ENCODE results near the gene HOXC5.
A peak's percentile ranks its signal among the peaks of the same experiment; 100 is the strongest.

HOXC5 gene

DNA sequence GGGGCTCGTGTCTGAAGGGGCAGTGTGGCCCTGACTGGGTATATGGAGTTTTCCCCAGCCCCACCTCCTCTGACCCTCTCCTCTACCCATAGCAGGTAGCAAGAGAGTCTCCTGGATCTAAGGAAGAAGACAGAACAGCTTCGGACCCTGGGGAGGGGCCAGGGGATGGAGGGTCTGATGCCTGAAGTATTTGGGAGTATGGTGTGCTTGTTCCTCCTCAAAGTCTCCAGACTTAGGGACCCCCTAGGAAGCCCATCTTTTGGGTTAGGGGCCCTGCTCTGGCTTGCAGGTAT is 24.6 kb upstream of the HOXC5 start:
- no peak for DNase-seq

GRCh38 chr12:54009171-54010052 is 23.4 kb upstream of the HOXC5 start:
- no peak for DNase-seq

DNA sequence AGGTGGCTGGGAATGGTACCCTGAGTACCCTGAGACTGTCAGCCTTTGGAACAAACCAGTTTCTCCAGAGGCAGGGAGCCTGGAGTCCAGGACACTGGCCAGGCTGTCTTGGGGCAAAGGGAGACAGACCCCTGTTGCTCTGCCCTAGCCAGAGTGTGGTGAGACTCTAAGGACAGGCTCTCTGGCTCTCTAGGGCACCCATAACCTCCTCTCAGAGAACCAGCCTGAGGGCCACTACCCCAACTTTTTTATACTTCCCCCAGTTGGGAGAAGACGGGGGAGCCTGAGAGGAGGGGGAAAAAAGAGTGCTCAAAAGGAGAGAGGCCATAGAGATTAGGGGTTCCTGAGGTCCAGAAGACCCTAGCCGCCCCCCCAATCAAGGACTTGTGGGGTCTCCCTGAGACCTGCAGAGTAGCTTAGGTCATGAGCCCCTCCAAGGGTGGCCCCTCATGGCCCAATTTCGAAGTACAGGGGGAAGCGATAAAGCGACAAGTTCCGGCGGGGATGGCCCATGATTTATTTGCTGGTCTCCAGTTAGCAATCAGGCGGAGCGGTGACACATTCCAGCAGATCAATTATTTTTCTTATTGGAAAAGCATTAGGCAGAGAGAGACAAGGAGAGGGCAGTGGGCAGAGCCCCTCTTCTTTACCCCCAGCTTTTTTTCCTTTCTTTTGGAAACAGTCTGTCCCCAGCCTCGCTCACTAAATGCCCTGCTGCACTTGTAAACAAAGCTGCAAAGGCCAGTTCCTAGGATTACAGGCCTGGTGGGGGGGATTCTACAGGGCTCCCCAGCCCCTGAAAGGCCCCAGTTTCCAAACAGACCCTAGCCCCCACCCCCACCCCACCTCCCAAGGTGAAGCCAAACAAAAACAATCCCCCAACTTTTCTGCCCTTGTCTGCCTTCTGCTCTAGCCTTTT is 22.5 kb upstream of the HOXC5 start:
- no peak for DNase-seq

- DNase-seq, result no peak
Measured at GRCh38 chr12:54010972-54011664, 21.7 kb upstream of the HOXC5 start.

GRCh38 chr12:54011665-54012532 is 21.0 kb upstream of the HOXC5 start:
- no peak for DNase-seq

- DNase-seq, result no peak
Measured at GRCh38 chr12:54012631-54013409, 20.0 kb upstream of the HOXC5 start.

GRCh38 chr12:54014377-54015017 is 18.4 kb upstream of the HOXC5 start:
- DNase-seq, result no peak

DNA sequence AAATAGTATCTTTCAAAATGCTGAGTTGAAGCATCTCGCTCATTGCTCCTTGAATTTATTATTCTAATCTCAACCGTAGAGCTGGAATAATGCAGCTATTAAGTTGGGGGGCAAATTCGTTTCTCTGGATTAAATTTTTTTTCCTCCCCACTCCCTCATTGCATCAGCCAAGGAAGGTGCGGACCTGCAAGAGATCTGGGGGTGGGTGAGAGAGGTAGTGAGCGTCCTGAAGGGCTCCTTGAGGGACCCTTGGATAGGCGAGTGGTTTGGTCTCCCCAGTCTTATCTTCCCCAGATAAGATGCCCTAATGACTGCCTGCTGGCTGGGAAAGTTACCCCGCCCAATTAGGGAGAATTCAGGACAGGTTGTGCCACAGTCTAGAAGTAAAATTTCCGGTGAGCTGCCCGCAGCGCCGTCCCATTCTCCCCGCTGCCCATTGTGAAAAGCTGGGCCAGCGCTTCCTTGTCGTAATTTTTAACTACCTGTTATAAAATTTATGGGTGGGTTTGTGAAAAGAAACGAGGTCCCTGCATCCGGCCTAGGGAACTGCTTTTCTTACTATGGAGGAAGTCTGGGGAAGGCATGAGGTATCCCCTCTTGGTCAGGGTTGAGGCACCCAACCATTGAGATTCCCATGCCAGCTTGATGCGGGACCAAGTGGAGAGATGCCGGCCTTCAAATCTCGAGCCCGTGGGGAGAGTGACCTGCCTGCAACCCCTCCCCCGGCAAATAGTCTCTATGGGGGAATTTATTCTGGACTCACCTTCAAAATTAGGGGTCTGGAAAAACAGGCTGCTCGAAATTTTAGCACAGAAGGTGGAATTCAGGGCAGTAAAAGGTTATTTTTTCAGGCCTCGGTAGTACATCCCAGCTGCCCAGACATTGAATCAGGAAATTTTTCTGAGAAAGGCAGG is 17.6 kb upstream of the HOXC5 start:
- no peak for DNase-seq

- DNase-seq, result no peak
Measured at GRCh38 chr12:54016051-54016450, 16.8 kb upstream of the HOXC5 start.

GRCh38 chr12:54016478-54016964 is 16.3 kb upstream of the HOXC5 start:
- DNase-seq, result no peak

DNA sequence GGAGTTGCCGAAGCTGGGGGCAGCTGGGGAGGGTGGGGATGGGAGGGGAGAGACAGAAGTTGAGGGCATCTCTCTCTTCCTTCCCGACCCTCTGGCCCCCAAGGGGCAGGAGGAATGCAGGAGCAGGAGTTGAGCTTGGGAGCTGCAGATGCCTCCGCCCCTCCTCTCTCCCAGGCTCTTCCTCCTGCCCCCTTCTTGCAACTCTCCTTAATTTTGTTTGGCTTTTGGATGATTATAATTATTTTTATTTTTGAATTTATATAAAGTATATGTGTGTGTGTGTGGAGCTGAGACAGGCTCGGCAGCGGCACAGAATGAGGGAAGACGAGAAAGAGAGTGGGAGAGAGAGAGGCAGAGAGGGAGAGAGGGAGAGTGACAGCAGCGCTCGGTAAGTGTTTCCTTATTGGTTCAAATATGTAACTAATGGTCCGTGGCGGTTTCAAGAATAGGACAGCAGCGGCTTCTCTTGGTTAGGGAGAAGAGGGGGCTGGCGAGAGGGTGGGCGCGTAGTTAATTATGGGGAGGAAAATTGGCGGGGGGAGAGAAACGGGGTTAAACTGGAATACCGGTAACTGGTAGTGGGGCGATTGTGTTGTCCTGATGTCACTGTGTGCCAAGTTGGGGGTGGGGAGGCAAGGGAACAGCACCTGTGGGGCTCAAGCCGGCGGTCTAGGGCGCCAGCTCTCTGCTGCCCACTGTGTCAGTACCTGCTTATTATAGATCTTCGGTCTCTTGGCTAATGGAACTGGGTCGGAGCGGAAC is 15.6 kb upstream of the HOXC5 start:
- no peak for DNase-seq

- peak; percentile 86 for DNase-seq
Measured at GRCh38 chr12:54017878-54018467, 14.9 kb upstream of the HOXC5 start.

GRCh38 chr12:54018468-54018984 is 14.3 kb upstream of the HOXC5 start:
- DNase-seq, result no peak

DNA sequence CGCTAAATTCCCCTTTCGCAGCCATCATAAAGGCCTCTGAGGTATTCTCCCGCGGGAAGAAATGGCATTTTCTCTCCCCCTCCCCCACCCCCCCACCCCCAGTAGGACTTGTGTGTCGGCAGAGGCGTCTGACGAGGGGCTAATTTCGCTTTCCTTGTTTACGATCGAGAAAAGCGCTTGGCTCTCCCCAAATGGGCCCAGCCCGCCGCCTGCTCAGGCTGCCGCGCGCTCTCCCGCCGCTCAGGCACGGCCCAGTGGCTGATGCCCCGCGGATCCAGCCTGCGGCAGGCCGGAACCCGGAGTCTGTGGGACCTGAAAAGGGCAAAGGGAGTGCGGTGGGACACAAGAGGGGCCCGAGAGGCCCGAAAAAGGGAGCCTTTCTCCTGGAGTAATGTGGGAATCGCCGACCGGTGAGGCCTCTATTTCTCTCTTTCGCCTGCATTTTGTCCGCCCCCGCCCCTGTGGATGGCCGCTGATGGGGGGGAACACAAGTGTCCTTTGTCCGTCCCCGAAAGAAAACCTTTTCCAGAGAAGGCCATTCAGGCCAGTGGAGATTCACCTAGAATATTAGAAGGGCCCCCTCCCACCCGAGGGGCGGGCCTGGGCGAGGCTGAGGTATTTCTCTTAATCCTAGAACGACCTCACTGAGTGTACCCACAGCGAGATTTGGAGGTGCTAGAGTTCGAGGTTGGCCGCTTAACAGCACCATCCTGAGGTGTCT is 13.6 kb upstream of the HOXC5 start:
- DNase-seq, result no peak

GRCh38 chr12:54019924-54020590 is 12.8 kb upstream of the HOXC5 start:
- no peak for DNase-seq

DNA sequence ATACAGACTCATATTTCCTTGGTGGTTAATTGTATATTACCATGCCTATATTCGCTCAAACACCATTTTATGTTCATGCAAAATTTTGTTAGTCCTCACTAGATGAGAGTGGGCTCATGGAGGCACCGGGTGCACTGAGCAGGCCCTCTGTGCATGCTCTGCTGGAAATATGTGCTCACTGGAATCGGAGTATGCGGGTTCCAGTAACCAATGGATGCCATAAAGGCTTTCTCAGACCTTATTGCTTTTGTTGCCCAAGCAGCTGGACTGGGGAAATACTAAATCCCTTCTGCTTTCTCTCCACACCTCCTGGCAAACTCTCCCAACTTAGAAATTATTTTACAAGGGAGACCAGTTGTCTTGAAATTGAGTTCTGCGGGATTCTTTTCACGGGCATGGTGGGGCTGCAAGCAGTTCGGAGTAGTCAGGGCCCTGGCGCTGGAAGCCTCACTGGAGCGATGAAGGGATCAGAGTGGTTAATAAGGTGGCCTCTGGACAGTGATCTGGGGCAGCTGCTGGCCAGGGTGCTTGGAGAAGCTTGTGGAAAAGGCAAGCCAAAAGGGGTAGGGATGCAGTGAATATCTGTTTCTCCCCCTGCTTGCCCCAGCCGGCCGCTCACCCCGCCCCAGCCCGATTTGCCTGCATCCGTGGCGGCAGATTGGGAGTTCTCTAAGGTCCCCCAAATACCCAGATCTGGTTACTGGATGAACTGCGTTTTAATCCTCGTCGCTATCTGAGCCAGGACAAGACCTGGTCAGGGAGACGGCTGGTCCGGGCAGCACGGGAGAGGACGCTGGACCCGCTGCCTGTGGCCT is 12.1 kb upstream of the HOXC5 start:
- DNase-seq, result no peak
